ENCODE data around the gene PLA2G7. TPM values are rescaled to one million over a fixed set of nuclear protein-coding genes. Genes with fewer than 3 reads are reported as not detected.

The PLA2G7 gene
- total RNA-seq, 1 experiment from 2014 or later, result 1.7 TPM

GRCh38 chr6:46677314-46677654, 57.9 kb downstream of the PLA2G7 start:
- H2BK15ac ChIP-seq (ENCODE audit: low read depth, low read length), result no peak overlapping the region
- no peaks in the 10 kb centered on the region for H3K23me2 ChIP-seq (ENCODE audit: insufficient read length, low read depth, low read length, poor library complexity, severe bottlenecking)
- no peak overlapping the region for H4K8ac ChIP-seq (replicated peaks; ENCODE audit: insufficient read length, low read depth, low read length)
- H2BK5ac ChIP-seq (ENCODE audit: insufficient read length, low read length), result no peak overlapping the region
- H3T11ph ChIP-seq (ENCODE audit: low read length), result no peak overlapping the region
- TF ChIP-seq, protein P1, sequence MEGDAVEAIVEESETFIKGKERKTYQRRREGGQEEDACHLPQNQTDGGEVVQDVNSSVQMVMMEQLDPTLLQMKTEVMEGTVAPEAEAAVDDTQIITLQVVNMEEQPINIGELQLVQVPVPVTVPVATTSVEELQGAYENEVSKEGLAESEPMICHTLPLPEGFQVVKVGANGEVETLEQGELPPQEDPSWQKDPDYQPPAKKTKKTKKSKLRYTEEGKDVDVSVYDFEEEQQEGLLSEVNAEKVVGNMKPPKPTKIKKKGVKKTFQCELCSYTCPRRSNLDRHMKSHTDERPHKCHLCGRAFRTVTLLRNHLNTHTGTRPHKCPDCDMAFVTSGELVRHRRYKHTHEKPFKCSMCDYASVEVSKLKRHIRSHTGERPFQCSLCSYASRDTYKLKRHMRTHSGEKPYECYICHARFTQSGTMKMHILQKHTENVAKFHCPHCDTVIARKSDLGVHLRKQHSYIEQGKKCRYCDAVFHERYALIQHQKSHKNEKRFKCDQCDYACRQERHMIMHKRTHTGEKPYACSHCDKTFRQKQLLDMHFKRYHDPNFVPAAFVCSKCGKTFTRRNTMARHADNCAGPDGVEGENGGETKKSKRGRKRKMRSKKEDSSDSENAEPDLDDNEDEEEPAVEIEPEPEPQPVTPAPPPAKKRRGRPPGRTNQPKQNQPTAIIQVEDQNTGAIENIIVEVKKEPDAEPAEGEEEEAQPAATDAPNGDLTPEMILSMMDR (conservative IDR thresholded peaks at IDR 0.05), result peak; percentile 72
- no peaks in the 10 kb centered on the region for H3K79me2 ChIP-seq (ENCODE audit: insufficient read depth, low read length)
- no peaks in the 10 kb centered on the region for H3K79me1 ChIP-seq (ENCODE audit: insufficient read depth, low read depth, low read length, poor library complexity, severe bottlenecking)
- no peaks in the 10 kb centered on the region for H4K20me1 ChIP-seq (ENCODE audit: control insufficient read depth, insufficient read depth, insufficient read length)
- no CpG with 5 or more reads among the region's 4 CpGs for WGBS (ENCODE audit: extremely low coverage, insufficient read length, low lambda C conversion rate)
- H2AK5ac ChIP-seq (ENCODE audit: insufficient read length, low read length), result no peak overlapping the region
- no peak for DNase-seq
- no peaks in the 10 kb centered on the region for H3K9me3 ChIP-seq (ENCODE audit: control insufficient read depth, low read depth, low read length)
- H3K23ac ChIP-seq (ENCODE audit: insufficient read length, low read depth, low read length), result no peak overlapping the region
- Mint-ChIP-seq H3K36me3 (ENCODE audit: insufficient read depth in 1 of 3, low read depth in 3 of 3) (no peaks in the 10 kb centered on the region), H3K4me1 (peaks cover 6 to 7% of the 10 kb centered on the region in 2 experiments; a peak in 3 of 4 replicates), H3K27ac (no peak overlapping the region), H3K9me3 (no peaks in the 10 kb centered on the region), H3K27me3 (ENCODE audit: low read depth) (no peaks in the 10 kb centered on the region), H3K4me3 (no peak overlapping the region)
- H3K4ac ChIP-seq (ENCODE audit: low read depth, low read length), result no peak overlapping the region
- no peaks in the 10 kb centered on the region for H3K27me3 ChIP-seq (ENCODE audit: insufficient read depth, low read length)
- no peak overlapping the region for H2AFZ ChIP-seq (ENCODE audit: low read length)
- no peaks in the 10 kb centered on the region for H3K4me1 ChIP-seq (ENCODE audit: insufficient read depth, low read length)
- no peak overlapping the region for H3K14ac ChIP-seq (ENCODE audit: insufficient read depth, low read length)
- no peak overlapping the region for H3K9ac ChIP-seq (ENCODE audit: extremely low read depth, insufficient read length, low read length)
- H4K5ac ChIP-seq (ENCODE audit: insufficient read length, low read depth, low read length), result no peak overlapping the region
- H3K56ac ChIP-seq (ENCODE audit: insufficient read length, low read depth, low read length), result no peak overlapping the region
- H4K91ac ChIP-seq (ENCODE audit: insufficient read length, low read depth, low read length), result no peak overlapping the region
- H2BK120ac ChIP-seq (ENCODE audit: low read depth, low read length, poor library complexity, severe bottlenecking), result no peak overlapping the region
- H2BK20ac ChIP-seq (ENCODE audit: low read depth, low read length, poor library complexity, severe bottlenecking), result no peak overlapping the region
- H3K4me2 ChIP-seq (ENCODE audit: insufficient read depth, insufficient read length, low read length), result no peak overlapping the region
- no peak overlapping the region for H2BK12ac ChIP-seq (ENCODE audit: insufficient read length, low read depth, low read length)
- H3K18ac ChIP-seq (ENCODE audit: insufficient read length, low read depth, low read length), result no peak overlapping the region
- H3K27ac ChIP-seq (ENCODE audit: insufficient read length, low read depth, low read length), result no peak overlapping the region
